CD8-positive, alpha-beta memory T cell (primary cell): Measurements from ENCODE around the gene DAP. TPM values are rescaled to one million over a fixed set of nuclear protein-coding genes. Genes with fewer than 3 reads are reported as not detected.
"Not testable (repeated sequence)": the region's sequence is repeated elsewhere in the genome, so short reads cannot be mapped to it uniquely, and the experiment has no call there.

Source experiments
- CTCF ChIA-PET: fragments of 350-600 bp; sonication (Branson Sonifier 250); formaldehyde crosslinking; loops from one replicate; lab custom pipeline; 2021; ENCODE audit warnings: antibody characterized with exemption; lab: Charles Lee
- POLR2A ChIA-PET: fragments of 350-600 bp; sonication (Branson Sonifier 250); formaldehyde crosslinking; loops from one replicate; lab custom pipeline; 2021; ENCODE audit warnings: antibody characterized with exemption; lab: Charles Lee
- DNase-seq, 5 donors: peaks; one replicate each; pipeline versions ENCODE4 v3.0.0 to v3.0.0-alpha.2; 2020 to 2022; ENCODE audit warnings: mixed read lengths in 1 of 5
- H3K27ac ChIP-seq: one replicate; pipeline ENCODE4 v1.7.0; 2013; ENCODE audit warnings: low read depth, mild to moderate bottlenecking, low read length, moderate library complexity
- H3K27me3 ChIP-seq: 2 replicates; pipeline ENCODE4 v1.7.0; 2013; ENCODE audit warnings: low read length, mild to moderate bottlenecking; ENCODE audit not compliant: insufficient read depth, poor library complexity, severe bottlenecking
- H3K36me3 ChIP-seq: 2 replicates; pipeline ENCODE4 v1.7.0; 2013; ENCODE audit warnings: mild to moderate bottlenecking, low read length, moderate library complexity; ENCODE audit not compliant: insufficient read depth
- H3K4me1 ChIP-seq: 2 replicates; pipeline ENCODE4 v1.7.0; 2013; ENCODE audit warnings: mild to moderate bottlenecking, low read length, moderate library complexity; ENCODE audit not compliant: insufficient read depth
- H3K4me3 ChIP-seq: 2 replicates; pipeline ENCODE4 v1.7.0; 2013; ENCODE audit warnings: mild to moderate bottlenecking, low read length
- H3K9me3 ChIP-seq: 2 replicates; pipeline ENCODE4 v1.7.0; 2013; ENCODE audit warnings: mild to moderate bottlenecking, low read length
- H3K27ac Mint-ChIP-seq, 8 donors: one replicate each; pipeline ENCODE4 v1.8.0; 2020 to 2021; ENCODE audit warnings: mixed read lengths in 8 of 8, mild to moderate bottlenecking in 6 of 8, inconsistent platforms in 3 of 8, moderate library complexity in 3 of 8
- H3K27me3 Mint-ChIP-seq, 2 donors: one replicate each; pipeline ENCODE4 v1.8.0; 2020 to 2021; ENCODE audit warnings: mixed read lengths in 2 of 2, mild to moderate bottlenecking in 1 of 2, moderate library complexity in 1 of 2
- H3K36me3 Mint-ChIP-seq, 3 donors: one replicate each; pipeline ENCODE4 v1.8.0; 2020 to 2021; ENCODE audit warnings: mixed read lengths in 3 of 3, inconsistent platforms in 1 of 3, mild to moderate bottlenecking in 1 of 3
- H3K4me1 Mint-ChIP-seq, 3 donors: one replicate each; pipeline ENCODE4 v1.8.0; 2020 to 2021; ENCODE audit warnings: mixed read lengths in 3 of 3, inconsistent platforms in 1 of 3, mild to moderate bottlenecking in 1 of 3
- H3K4me3 Mint-ChIP-seq, 7 donors: one replicate each; pipeline ENCODE4 v1.8.0; 2020 to 2021; ENCODE audit warnings: mixed read lengths in 7 of 7, mild to moderate bottlenecking in 6 of 7, moderate library complexity in 4 of 7, inconsistent platforms in 2 of 7
- H3K9me3 Mint-ChIP-seq, 5 donors: one replicate each; pipeline ENCODE4 v1.8.0; 2020 to 2022; ENCODE audit warnings: mixed read lengths in 5 of 5, mild to moderate bottlenecking in 3 of 5, moderate library complexity in 2 of 5, inconsistent platforms in 1 of 5
- polyA plus RNA-seq: library from polyadenylated mRNA; unstranded; fragments of 300-500 nt; fragmentation: Illumina TruSeq; gene quantifications from one replicate; pipeline ENCODE4 v1.2.3, GENCODE V29; 2021
- total RNA-seq, 2 experiments: library from RNA; stranded (reverse); gene quantifications; one replicate each; pipeline ENCODE4 v1.2.3, GENCODE V29; 2021

The DAP gene
- total and polyA plus RNA-seq, 3 experiments from 2014 or later, result 60.0 to 73.7 (median 61.5) TPM

DNA sequence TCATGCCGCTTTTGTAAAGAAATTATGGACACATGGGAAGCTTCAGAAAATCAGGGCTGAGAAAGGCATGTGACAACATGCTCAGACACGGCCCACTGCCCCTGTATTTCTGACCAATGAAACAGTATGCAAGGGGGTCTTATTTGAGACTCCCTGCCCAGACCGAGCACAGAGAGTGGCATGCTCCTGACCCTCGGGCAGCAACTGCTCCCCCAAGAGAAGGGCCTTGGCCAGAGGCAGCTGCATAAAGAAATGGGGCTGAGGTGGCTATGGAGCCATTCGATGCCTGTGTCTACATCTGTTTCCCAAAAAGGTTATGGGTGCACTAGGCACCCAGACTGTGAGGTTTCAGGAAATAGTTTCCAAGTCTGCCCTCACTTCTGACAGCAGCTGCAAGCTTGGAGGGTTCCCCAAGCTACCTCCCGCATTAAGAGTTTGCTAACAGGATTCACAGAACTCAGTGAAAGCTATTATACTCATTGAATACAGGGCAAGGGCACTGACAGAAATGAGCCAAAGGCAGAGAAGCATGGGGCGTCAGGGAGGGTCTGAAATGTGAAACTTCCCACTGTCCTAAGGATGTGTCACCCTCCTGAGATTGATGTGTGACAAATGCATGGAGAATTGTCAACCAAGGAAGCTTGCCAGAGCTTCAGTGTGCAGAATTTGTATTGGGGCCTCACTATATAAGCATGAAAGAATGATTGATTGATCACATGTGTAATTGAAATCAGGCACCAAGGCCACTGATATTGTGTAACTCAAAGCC is 94.3 kb downstream of the DAP start:
- H3K27ac ChIP-seq, result no peak overlapping the region
- Mint-ChIP-seq H3K36me3 (no peaks in the 10 kb centered on the region), H3K27ac (peak overlapping the region in 1 of 8 donors; percentile 62), H3K9me3 (no peaks in the 10 kb centered on the region), H3K4me3 (no peak overlapping the region), H3K4me1 (no peaks in the 10 kb centered on the region), H3K27me3 (peaks cover 2 to 4% of the 10 kb centered on the region in 2 donors)
- H3K27me3 ChIP-seq, result no peaks in the 10 kb centered on the region
- H3K9me3 ChIP-seq, result no peaks in the 10 kb centered on the region
- CTCF ChIA-PET, result no interaction called here
- H3K4me3 ChIP-seq, result no peak overlapping the region
- no peak for DNase-seq
- POLR2A ChIA-PET, result no interaction called here
- no peaks in the 10 kb centered on the region for H3K36me3 ChIP-seq
- H3K4me1 ChIP-seq, result no peaks in the 10 kb centered on the region

DNA sequence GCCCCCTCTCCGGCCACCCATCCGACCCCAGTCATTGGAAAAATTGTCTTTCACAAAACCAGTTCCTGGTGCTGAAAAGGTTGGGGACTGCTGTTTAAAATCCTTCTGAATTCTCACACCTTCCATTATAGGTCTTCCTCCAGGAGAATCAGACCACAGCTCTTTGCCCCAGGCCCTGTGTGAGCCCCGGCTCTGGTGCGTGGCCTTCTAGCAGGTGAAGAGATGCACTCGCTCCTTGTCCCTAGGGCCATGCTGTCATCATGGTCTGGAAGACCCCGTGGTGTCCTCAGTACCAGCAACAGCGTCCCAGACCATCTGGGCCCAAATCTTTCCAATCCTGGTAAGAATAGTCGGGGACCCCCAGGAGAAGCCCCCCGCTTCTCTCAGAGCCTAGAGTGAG is 95.2 kb downstream of the DAP start:
- no peaks in the 10 kb centered on the region for H3K9me3 ChIP-seq
- H3K27ac ChIP-seq, result no peak overlapping the region
- peaks cover 1 to 4% of the 10 kb centered on the region in 2 donors for H3K27me3 Mint-ChIP-seq
- peak overlapping the region in 1 of 8 donors; percentile 7 for H3K27ac Mint-ChIP-seq
- no peaks in the 10 kb centered on the region for H3K27me3 ChIP-seq
- POLR2A ChIA-PET, result no interaction called here
- H3K9me3 Mint-ChIP-seq, result no peaks in the 10 kb centered on the region
- no peaks in the 10 kb centered on the region for H3K36me3 ChIP-seq
- CTCF ChIA-PET, result no interaction called here
- H3K36me3 Mint-ChIP-seq, result no peaks in the 10 kb centered on the region
- no peak overlapping the region for H3K4me3 Mint-ChIP-seq
- H3K4me1 Mint-ChIP-seq, result no peaks in the 10 kb centered on the region
- no peaks in the 10 kb centered on the region for H3K4me1 ChIP-seq
- no peak overlapping the region for H3K4me3 ChIP-seq
- no peak for DNase-seq

DNA sequence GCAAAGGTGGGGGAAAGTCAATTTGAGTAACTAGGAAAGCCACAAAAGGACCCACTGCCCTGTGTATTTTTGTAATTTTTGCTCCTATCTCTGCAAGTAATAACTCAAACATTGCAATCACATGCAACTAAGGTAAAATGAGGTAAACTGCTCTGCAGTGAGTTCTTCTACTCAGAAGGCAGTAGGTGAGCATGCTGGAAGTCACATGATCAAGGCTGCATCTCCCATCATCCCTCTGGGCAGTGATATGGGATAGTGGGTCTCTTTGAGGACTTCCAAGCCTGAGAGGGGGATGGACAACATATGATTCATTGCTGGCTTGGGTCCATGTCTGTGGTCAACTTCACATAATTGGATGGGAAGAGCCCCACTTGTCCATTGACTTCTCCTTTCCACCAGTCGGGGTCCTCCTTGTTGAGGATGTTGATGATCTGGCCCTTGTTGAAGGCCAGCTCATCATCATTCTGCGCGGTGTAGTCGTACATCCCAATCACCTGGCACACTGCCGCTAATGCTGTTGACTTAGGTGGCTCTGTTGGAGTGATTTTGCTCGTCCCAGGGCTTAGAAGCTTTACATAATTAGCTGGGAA is 96.8 kb downstream of the DAP start:
- POLR2A ChIA-PET, DNase-seq, H3K27me3 ChIP-seq, H3K4me3 ChIP-seq, H3K4me1 ChIP-seq, H3K27me3 Mint-ChIP-seq, H3K4me3 Mint-ChIP-seq, H3K27ac Mint-ChIP-seq, H3K4me1 Mint-ChIP-seq, H3K36me3 Mint-ChIP-seq, H3K27ac ChIP-seq, H3K9me3 ChIP-seq, CTCF ChIA-PET, H3K36me3 ChIP-seq, H3K9me3 Mint-ChIP-seq: not testable (repeated sequence)

DNA sequence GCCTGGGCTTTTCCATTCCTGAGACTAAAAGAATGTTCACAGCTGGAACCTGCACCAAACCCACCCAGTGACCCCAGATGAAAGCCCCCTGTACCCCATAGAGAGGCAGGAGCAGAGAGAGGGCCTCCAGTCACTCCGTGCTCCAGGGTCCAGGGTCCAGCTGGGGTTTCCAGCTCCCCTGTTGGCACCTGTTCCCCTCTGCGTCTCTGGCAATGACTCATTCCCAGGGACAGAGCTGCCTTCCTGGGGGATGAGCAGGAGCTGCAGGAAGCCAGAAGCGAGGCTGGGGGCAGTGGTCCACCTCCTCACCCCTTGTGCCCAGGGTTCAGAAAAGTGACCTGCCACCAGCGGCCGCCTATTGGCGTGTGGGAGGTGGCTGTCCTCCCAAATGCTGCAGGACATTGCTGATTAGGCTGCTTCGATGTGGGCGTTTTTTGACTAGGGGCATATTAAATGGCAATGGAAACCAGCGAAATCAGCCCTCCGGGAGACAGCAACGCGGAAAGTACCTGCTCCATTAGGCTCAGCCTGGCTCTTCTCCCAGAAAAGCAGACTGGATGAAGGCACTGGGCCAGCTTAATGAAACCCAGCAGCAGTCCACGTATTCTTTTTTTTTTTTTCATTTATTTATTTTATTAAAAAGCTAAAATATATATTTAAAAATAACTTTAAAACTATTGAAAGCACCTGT is 97.4 kb downstream of the DAP start:
- ChIA-PET CTCF (no interaction called here), POLR2A (no interaction called here)
- H3K36me3 ChIP-seq, result no peaks in the 10 kb centered on the region
- no peaks in the 10 kb centered on the region for H3K4me1 Mint-ChIP-seq
- DNase-seq, result no peak
- no peaks in the 10 kb centered on the region for H3K9me3 Mint-ChIP-seq
- H3K27me3 Mint-ChIP-seq, result peaks cover 0 to 4% of the 10 kb centered on the region in 2 donors
- H3K4me3 ChIP-seq, result no peak overlapping the region
- H3K4me3 Mint-ChIP-seq, result no peak overlapping the region
- H3K36me3 Mint-ChIP-seq, result no peaks in the 10 kb centered on the region
- H3K27ac ChIP-seq, result no peak overlapping the region
- H3K9me3 ChIP-seq, result no peaks in the 10 kb centered on the region
- no peak overlapping the region for H3K27ac Mint-ChIP-seq
- no peaks in the 10 kb centered on the region for H3K4me1 ChIP-seq
- no peaks in the 10 kb centered on the region for H3K27me3 ChIP-seq

DNA sequence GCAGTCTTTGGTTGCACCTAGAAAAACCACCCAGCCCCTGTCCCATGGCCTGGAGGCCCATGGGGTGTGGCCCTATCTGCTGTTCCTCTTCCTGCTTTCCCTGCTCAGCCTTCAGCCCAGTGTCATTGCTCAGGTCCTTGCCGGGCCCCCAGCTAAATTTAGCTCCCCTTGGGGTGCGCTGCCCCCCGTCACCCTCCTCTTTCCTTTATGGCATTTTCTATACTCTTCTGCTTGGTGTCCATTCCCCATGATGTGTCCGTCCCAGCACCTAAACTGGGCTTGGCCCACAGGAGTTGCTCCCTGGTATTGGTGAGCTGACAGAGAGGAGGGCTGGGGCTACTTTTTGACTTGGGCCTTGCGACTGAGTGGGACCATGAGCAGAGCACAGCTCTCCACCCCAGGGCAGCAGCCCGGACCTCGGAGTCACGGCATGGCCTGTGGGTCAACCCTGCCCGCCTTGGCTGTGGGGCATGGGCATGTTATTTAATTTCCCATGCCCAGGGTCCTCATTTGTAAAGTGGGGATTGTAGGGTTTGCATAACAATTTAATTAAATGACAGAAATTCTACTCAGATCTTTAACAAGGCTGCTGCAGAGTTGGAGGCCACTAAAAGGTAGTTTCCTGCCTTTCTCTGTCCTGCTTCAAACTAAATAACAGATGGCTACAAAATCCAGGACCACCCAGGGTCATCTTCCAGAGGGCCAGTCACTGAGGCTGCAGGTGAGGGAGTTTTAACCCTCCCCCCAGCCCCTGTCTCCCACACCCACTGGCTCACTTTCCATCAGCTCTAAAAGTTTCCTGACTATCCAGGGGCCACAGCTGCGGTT is 98.2 kb downstream of the DAP start:
- Mint-ChIP-seq H3K36me3 (no peaks in the 10 kb centered on the region), H3K4me3 (no peak overlapping the region), H3K4me1 (no peaks in the 10 kb centered on the region), H3K9me3 (no peaks in the 10 kb centered on the region), H3K27ac (no peak overlapping the region), H3K27me3 (peaks cover 0 to 4% of the 10 kb centered on the region in 2 donors)
- no peak overlapping the region for H3K4me3 ChIP-seq
- H3K36me3 ChIP-seq, result no peaks in the 10 kb centered on the region
- no peaks in the 10 kb centered on the region for H3K9me3 ChIP-seq
- DNase-seq, result no peak
- H3K27ac ChIP-seq, result no peak overlapping the region
- no peaks in the 10 kb centered on the region for H3K4me1 ChIP-seq
- ChIA-PET POLR2A (no interaction called here), CTCF (no interaction called here)
- no peaks in the 10 kb centered on the region for H3K27me3 ChIP-seq

DNA sequence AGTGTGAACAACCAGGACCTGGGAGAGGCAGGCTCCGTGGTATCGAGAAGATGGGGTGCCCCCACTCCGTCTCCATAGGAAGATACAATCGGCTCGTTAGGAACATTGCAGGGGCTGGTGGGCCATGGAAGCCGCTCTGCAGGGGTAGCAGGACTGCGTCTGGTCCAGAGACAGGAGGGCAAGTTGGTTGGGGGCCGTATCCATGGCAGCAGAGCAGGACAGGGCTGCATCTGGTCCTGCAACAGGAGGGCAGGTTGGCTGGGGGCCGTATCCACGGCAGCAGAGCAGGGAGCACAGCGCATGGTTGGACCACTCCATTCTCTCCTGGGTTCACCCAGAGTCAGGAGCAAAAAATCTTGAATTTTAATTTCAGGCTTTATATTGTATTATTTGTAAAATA is 99.0 kb downstream of the DAP start:
- no peaks in the 10 kb centered on the region for H3K27me3 ChIP-seq
- no peak overlapping the region for H3K4me3 Mint-ChIP-seq
- H3K27me3 Mint-ChIP-seq, result peaks cover 0 to 4% of the 10 kb centered on the region in 2 donors
- H3K9me3 Mint-ChIP-seq, result no peaks in the 10 kb centered on the region
- no peak for DNase-seq
- no peak overlapping the region for H3K27ac Mint-ChIP-seq
- ChIA-PET POLR2A (no interaction called here), CTCF (no interaction called here)
- H3K9me3 ChIP-seq, result no peaks in the 10 kb centered on the region
- H3K4me3 ChIP-seq, result no peak overlapping the region
- no peaks in the 10 kb centered on the region for H3K4me1 ChIP-seq
- H3K36me3 ChIP-seq, result no peaks in the 10 kb centered on the region
- no peaks in the 10 kb centered on the region for H3K36me3 Mint-ChIP-seq
- no peaks in the 10 kb centered on the region for H3K4me1 Mint-ChIP-seq
- H3K27ac ChIP-seq, result no peak overlapping the region

DNA sequence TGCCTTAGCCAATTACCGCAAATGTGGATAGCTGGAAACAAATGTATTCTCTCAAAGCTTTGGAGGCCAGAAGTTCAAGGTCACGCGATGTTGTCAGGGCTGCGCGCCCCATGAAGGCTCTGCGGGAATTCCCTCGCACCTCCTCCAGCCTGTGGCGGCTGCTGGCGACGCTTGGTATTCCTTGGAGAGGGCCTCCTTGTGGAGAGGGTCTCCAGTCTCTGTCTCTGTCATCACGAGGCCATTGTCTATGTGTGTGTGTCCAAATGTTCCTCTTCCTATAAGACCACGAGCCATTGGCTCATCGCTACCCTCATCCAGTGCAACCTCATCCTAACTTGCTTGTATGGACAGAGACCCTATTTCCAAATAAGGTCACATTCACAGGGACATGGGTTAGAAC is 99.6 kb downstream of the DAP start:
- no peaks in the 10 kb centered on the region for H3K9me3 ChIP-seq
- no peaks in the 10 kb centered on the region for H3K36me3 ChIP-seq
- H3K27ac ChIP-seq, result no peak overlapping the region
- H3K4me1 Mint-ChIP-seq, result no peaks in the 10 kb centered on the region
- no peaks in the 10 kb centered on the region for H3K36me3 Mint-ChIP-seq
- H3K4me3 ChIP-seq, result no peak overlapping the region
- no peaks in the 10 kb centered on the region for H3K4me1 ChIP-seq
- H3K27me3 ChIP-seq, result no peaks in the 10 kb centered on the region
- H3K27me3 Mint-ChIP-seq, result peaks cover 0 to 4% of the 10 kb centered on the region in 2 donors
- POLR2A ChIA-PET, result no interaction called here
- H3K9me3 Mint-ChIP-seq, result no peaks in the 10 kb centered on the region
- CTCF ChIA-PET, result no interaction called here
- no peak overlapping the region for H3K4me3 Mint-ChIP-seq
- DNase-seq, result no peak
- H3K27ac Mint-ChIP-seq, result no peak overlapping the region
